Right forelimb (tissue), 1 donor: ENCODE results near the gene GPATCH2L.
A peak's percentile ranks its signal among the peaks of the same experiment; 100 is the strongest.

ENCODE experiments used
- DNase-seq: peaks from one replicate; pipeline ENCODE4 v3.0.0-alpha.2; 2018

Gene GPATCH2L

DNA sequence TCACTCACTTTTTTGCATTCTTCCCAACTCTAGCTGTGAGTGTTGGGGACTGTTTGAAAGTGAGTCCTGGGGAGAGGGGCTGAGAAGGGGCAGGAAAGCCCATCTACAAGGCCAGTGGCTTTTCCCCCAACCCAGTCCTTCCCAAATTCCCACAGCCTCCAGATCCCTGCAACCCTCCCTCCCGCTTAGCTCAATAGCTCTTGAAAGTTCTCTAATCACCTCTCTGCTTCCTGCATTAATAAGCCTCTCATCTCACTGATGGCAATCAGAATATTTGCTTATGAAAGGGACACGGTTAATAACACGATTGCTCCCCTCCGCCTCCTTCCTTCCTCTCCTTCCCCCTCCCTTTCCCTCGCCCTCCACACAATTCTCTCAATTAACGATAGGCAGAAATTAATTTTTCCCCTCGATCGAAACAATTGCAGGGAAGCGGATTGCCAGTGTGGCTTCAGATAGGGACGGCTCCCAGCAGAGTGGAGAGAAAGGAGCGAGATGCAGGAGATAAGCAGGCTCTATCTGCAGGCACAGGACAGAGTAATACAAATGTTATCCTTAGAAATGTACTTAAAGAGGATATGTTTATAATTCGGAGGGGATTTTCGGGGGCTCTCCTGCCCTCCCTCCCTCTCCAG lies 15.1 kb upstream of the GPATCH2L start:
- DNase-seq = no peak

DNA sequence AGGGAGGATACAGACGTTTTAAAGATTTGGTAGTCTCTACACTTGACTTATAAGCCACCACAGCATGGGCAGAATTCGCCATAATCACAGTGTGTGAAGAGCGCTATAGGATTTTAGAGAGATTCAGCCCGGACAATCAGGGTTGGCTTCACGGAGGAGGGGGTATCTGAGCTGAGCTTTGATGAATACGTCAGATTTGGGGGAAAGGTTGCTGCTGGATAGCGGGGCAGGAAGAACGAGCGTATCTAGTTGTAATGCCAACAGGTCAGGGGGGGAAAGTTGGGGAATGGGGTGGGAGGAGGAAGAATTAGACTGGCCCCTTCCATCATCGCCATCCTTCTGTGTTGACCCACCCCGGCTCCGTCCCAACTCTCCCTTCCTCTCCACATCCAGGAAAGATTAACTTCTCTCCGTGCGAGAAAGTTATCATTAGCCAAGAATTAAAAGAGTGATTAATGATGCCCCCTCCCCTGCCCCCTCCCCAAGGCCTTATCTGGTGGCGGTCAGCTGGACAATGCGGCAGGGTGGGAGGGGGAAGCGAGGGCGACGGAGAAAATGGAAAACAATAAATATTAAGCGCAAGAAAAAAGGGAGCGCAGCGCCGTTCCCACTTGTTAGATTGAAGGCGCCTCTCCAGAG lies 13.5 kb upstream of the GPATCH2L start:
- DNase-seq = no peak

DNA sequence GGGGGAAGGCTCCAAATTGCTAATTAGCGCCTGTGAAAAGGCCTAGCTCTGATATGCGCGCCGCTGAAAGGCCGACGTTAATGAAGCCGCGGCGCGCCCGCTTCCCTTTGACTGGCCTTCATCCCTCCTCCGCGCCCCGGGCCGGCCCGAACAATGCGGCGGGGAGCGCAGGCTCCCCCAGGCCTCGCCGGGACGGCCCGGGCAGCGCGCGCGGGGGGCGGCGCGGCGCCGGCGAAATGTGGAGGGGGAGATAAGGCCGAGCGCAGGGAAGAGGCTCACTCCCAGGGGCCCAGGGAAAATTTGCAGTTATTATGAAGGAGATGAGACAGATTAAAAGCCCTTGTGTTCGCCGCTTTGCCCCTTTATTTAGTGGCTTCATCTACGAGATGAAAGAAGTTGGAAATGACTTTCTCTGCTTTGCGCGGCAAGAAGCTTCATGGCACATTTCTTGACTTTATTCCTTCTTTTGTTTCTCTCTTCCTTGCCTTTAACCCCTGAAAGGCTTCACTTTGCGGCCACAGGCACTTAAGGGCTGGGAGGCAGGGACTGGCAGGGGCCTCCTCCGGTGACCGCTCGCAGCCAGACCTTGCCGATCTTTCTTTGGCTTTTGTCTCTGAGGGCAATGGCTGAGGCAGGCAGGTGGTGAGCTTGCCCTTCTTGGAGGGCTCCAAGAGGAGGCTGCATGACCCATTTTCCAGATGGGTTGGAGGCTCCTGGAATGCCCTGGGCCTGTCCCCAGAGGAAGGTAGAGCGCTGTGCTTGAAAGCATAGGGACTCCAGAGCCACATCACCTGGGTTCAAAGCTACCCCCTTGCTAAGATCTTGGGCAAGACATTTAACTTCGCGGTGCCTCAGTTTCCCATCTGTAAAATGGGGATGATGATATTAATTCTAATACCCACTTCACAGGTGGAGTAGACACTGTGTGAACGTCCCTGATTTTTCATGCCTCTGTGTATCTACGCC lies 12.7 kb upstream of the GPATCH2L start:
- no peak for DNase-seq

DNA sequence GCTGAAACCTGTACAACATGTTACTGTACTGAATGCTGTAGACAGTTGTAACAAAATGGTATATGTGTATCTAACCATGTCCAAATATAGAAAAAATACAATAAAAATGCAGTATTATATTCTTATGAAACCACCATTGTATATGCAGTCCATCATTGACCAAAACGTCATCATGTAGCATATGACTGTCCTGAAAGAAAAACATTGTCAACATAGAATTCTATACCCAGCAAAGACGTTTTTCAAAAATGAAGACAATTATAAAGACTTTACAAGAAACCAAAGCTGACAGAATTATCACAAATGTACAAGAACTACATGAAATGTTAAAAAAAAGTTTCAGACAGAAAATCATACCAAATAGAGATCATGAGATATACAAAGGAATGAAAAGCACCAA lies 8.1 kb upstream of the GPATCH2L start:
- DNase-seq = no peak

DNA sequence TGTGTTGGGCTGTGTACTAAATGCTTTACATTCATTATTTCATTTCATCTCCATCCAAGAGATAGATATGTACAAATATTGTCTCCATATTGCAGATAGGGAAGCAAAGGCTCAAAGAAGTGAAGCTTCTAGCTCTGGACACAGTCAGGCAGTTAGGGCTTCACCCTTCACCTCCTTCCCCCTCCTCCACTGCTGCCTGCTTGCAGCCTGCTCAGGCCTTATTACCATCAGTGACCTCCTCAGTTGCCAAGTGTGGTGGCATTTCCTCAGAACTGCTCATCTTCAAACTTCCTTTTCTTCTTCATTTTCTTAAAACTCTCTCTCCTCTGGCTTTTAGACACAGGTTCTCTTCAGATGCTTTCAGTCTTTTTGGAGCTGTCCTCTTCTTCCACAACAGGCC lies 4.7 kb upstream of the GPATCH2L start:
- no peak for DNase-seq

DNA sequence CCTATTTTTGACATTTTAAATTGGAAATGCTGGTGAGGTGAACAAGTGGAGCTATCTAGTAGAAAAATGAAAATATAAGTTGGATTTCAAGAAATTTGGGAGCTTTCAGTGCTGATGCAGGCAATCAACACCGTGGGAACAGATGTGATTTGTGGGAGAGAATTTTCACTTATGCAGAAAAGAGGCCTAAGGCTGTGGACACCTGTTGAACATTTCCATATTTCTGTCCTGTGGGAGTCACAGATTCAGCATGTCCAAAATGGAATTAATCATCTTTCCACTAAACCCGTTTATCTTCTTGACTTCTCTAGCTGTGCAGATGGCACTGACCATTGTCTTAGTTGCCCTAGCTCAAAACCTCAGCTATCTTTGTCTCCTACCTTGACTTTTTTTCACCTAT lies 2.5 kb upstream of the GPATCH2L start:
- DNase-seq = no peak

DNA sequence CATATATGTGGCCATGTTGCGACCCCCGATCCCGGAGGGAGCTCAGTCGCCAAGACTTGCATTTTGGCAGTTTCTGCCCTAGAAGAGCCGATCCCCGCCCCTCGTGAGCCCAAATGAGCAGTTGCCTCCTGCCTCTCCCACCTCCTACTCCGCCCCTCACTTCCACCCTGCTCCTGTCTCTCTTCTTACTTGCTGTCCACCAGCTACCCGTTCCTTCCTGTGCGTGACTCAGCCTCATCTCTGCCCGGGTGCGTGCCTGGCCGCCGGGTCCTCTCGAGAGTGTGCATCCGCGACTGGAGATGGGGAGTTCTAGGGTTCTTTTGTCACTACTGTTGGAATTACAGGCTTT lies 585 bp downstream of the GPATCH2L start:
- DNase-seq = peak; percentile 70

DNA sequence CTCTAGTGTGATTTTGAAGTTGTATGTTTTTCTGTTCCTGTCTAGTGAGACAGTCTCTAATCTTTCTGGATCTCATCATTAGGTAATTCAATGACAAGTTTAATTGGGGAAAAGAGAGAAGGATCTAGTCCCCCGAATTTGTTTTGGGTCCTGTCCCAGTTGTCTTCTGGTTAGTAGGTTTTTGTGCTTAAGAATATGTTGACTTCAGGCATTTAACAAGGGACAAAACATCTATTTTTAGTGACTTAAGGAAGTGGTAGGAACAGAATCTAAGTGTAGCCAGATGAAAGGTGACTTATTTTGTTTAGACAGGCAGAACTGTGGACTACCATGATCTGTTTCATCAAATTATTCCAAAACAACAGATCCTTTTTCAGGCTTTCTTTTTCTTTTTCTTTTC lies 2.2 kb downstream of the GPATCH2L start:
- DNase-seq = no peak

DNA sequence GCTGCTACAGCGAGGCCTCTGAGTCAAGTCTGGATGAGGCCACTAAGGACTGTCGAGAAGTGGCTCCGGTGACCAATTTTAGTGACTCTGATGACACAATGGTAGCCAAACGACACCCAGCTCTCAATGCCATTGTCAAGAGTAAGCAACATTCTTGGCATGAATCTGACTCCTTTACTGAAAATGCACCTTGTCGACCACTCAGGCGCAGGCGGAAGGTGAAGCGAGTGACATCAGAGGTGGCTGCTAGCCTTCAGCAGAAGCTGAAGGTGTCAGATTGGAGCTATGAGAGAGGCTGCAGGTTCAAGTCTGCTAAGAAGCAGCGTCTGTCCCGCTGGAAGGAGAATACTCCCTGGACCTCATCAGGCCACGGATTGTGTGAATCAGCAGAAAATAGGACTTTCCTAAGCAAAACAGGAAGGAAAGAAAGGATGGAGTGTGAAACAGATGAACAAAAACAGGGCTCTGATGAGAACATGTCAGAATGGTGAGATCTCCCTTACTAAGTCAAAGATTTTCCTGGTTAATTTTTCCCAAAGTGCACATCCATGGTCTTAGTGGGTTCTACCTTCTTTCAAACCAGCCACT lies 2.9 kb downstream of the GPATCH2L start:
- no peak for DNase-seq

DNA sequence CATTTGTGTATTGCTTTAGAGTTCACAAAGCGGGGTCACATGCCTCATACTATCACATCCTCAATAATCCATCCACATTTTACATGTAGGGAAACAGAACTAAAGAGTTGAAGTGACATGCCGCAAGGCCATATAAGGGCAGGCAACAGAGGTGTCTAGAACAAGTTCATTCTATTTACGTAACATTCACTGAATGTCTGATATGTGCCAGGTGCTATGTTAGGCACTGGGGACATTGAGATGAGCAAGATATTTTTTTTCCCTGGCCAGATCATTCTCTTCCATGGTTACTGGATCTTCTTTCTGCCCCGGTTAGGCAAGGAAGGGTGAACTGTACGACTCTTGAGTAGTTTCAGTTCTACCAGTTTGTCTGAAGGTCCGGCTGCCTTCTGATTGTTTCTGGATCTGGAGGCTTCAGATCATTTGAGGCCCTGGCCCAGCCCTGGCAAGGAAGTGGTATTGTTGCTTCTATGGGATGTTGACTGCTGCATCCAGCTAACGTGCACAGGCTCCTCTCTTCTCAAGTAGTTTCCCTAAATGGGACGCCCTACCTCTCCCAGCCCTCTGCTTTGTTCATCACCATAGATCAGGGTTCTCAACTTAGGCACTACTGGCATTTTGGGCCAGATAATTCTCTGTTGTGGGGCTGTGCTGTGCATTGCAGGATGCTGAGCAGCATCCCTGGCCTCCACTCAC lies 12.1 kb downstream of the GPATCH2L start:
- DNase-seq = no peak

DNA sequence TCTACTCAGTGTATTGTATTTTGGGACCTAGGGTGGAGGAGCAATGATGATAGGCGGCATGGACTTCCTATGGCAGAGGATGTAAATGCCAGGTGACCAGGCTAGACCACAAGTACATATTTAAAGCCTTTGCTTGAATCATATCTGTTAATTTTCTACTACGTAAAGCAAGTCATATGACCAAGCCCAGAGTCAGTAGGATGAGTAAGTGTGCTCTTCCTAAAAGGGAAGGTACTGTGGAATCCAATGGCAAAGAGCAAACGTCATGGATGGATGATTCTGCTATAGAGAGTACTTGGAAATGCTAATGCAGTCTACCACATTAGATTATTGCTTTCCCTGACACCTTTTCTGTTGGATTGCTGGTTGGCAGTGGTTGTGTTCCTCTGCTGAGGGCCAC lies 16.8 kb downstream of the GPATCH2L start:
- no peak for DNase-seq

DNA sequence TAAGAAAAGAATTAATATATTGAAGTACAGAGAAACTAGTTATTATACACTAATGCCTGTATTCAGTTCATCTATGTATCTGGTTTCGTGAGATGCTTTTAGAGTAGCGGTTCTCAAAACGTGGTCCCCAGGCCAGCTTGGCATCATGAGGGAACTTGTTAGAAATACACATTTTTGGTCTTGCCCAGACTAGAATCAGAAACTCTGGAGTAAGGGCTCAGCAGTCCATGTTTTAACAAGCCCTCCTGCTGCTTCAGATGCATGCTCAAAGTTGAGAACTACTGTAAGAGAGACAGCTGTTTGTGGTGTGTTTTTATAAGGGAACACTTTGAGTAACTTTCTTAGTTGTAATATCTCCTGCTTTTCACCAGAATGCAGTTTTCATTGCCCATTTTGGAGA lies 18.1 kb downstream of the GPATCH2L start:
- no peak for DNase-seq

DNA sequence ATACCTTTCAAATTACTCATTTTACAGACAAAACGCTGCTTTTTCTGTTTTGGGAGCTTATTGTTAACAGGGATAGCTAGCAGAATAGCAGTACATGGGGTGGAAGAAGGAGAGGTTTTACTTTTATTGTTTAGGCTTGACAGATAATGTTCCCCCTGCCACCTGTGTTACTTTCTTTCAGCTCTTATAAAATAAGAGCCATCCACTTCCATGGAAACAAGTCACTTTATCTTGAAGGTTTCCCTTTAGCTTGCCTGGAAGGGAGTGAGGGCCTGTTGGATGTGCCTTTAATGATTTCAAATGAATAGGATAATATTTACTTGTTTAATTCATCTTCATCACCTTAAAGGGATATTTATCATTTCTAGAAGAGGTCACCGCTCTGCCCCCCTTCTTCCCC lies 23.3 kb downstream of the GPATCH2L start:
- no peak for DNase-seq

DNA sequence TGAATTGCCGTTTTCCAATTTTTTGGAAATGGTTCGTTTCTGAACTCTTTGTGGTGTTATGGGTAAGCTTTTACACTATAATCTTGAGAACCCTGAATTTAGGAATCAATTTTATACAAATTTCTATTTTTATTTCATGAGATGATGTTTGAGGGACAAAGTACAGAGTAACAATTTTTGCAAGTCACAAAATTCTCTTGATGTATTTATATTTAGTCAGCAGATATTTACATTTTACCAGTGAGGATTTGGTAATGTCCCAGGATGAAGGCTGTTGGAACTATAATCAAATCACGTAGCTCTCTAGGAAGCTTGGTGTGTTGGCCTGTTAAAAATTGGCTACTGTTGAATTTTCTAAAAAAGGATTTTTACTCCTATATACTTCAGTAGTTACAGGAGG lies 24.2 kb downstream of the GPATCH2L start:
- no peak for DNase-seq

DNA sequence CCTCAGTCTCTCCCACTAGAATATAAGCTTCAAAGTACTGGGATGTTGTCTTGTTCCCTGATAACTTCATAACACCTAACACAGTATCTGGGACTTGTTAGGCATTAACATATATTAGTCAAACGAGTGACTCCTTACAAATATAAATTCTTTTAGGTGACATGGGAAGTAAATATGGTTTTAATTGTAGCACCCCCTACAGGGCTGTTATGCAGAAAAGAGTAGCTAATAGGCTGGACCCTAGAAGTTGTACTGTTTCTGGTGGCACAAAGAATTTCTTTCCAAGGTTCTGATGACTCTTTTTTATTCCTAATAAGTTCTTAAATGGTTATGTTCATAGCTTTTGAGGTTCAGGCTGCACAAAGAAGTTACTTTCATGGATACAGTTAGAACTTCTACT lies 29.8 kb downstream of the GPATCH2L start:
- DNase-seq = no peak

DNA sequence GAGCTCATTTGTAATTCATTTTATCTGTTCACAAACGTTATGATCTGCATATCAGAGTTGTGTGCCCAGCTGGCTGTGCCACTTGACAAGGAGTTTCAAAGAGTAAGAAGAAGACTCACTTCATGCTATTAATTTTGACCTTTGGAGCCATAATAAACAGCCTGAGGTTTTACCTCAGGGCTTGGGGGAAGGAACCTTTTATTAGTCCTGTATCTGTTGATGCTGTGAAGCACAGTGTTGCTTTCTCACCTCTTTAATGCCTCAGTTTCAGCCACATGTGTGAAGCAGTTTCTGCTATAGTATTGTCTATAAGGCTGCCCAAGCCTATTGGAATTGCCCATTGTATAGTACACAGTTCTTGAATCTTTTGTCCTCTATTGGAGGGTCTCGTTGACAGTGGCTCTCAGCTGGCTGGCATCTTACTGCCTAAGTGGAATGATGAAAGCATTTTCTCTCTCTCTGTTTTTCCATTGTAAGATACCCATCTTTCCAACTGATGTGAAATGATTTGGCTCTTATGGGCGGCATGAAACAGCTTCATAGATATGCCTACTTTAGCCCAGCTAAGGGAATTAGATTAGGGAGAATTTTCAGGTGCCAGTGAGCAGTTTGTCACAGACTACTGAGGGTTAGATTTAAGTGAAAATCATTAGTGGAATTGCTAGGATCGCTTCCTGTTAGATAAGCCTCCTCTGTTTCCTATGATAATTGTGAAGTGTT lies 34.7 kb downstream of the GPATCH2L start:
- no peak for DNase-seq

DNA sequence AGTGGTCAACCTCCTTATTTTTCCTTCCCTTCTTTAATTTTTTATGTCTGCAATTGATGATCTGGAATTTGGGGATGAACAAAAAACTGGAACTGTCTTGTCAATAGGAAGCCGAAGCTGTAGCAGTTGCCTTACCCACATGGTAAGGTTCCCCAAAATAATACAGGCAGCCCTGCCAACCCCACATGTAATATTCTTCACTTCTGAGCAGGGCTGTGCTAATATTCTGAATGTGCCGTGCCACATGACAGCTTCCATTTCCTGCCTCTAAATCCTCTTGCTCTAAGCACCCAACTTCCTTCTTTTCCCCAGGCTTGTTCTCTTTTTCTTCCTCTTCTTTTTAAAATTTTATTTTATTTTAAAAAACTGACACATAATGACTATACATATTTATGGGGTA lies 39.6 kb downstream of the GPATCH2L start:
- no peak for DNase-seq

DNA sequence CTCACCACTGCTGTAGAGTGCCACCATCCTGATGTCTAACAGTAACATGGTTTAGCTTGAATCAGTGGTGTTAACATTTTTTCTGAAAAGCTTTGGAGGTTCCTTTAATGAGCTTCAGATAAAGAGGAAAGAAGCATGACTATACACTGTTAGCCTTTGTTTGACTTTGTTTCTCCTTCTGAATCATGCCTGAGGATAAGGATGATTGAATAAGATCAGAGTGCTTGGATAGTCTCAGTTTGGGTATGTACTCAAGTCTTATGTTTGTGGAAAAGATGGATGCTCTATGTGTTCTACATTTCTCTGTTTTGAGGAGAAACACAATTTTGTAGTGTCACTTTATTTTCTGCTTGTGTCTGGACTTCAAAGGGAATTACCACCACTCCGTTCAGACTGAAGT lies 42.0 kb downstream of the GPATCH2L start:
- DNase-seq = no peak

DNA sequence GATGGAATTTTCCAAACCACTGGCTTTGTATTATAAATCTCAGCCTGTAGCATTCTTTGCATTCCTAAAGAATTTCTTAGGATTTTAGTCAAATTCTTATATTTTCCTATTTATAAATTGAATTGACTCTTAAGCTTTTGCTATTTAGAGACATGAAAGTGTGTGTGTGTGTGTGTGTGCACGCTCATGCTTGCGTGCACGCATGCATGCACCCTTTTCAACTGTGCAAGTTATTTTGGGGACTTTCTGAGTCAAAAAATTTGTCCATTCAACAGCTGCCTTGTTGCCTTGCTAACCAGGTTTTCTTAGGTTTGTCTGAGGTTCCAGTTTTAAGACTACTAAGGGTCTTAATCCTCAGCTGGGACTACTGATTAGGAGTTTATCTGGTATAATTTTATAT lies 42.6 kb downstream of the GPATCH2L start:
- DNase-seq = no peak

DNA sequence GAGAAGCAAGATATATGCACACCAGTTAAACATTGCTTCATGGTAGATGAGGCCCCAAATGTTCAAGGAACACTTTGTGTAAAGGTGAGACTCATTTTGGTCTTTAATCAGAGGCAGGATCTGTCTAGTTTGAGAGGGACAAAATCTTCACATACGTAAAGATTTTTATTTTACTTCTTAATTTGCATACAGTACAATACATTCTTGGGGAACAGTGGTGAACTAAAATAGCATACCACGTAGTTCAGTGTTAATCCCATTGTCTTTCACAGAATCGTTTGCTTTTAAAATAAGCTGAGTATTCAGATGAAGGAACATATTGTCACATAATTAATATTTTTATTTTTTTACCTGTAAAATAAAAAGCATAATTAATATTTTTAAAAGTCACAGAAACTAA lies 43.3 kb downstream of the GPATCH2L start:
- DNase-seq = no peak

DNA sequence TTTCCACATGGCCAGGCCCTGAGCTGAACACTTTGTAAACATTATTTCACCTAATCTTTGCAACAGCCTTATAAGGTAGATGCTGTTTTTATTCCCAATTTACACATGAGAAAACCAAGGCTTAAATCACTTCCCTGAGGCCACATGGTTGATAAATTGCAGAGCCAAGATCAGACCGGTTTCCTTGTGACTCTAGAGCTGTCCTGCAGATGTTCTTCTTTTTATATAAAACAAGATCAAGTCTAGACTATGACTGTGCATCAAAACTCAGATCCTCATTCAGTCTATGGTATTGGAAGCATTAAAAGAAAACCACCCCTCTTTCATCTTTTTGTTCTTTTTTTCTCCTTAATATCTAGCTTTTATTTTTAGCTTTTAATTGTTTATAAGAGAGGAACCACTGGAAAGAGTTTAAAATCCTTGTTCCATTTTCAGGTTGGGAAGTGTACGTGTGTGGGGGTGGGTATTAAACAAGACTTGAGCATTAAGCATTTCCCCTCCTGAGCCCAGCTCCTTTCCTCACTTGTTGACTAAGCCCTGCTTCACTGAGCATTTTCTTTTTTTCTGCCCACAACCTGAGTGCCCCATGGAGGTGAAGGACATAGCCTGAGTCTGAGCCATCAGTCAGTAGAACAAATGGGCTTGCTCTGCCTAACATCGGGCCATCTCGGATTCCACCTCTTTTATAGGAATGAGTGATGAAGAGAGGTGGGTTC lies 45.4 kb downstream of the GPATCH2L start:
- no peak for DNase-seq

DNA sequence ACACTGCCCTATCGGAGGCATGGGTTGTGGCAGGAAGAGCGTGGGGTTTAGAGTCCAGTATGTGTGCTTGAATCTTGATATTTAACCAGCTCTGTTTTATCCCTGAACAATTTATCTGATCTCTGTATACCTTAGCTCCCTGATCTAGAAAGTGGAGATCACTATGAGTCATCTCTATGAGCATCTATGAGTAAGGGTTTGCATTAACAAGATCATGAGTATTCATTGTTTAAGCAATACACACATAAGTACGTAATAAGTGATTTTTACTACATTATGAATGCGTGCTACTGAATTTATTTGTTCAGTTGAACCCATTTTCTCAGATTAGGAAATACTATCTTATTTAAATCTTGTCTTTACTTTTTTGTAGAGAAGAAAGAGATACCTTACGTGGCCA lies 49.4 kb downstream of the GPATCH2L start:
- no peak for DNase-seq
